GM20431 (cell line): Measurements from ENCODE around the gene CXADR.

Experiments used
- in situ Hi-C: fragments of 300-500 bp; cut with MseI, MboI; formaldehyde crosslinking; loops from one replicate; pipeline ENCODE4 v1.15.0; 2020; ENCODE audit warnings: low sequenced_read_pairs; ENCODE audit not compliant: unreplicated experiment

The CXADR gene

GRCh38 chr21:17583898-17584297 is 71.1 kb downstream of the CXADR start:
- in situ Hi-C loops, result no loop called here

DNA sequence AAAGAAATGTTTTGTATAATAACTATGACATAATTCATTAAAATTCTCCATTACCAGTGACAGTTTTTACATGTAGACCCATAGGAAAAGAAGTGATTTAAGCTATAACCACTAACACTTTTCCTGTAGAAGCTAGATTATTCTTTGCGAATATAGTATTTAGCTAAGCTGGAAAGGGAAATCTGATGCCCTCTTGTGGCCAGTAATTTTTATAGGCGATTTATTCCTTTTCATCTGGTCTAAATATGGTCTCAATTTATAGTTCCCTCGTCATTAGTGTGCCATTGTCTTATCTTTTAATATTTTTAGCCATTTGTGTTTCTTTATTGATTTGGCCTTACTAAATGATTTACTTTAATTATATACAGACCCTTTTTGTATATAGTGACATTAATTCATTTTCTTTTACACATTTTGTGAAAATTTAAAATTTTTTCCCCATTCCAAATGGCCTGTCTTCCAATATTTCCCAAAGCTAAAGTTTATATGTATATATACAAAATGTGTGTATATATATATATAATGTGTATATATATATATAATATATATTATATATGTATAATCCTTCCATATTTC is 73.1 kb downstream of the CXADR start:
- in situ Hi-C loops, result no loop called here

GRCh38 chr21:17590430-17590829 is 77.6 kb downstream of the CXADR start:
- in situ Hi-C loops, result no loop called here

- in situ Hi-C loops, result no loop called here
Measured at GRCh38 chr21:17597680-17598079, 84.8 kb downstream of the CXADR start.

GRCh38 chr21:17598437-17598836 is 85.6 kb downstream of the CXADR start:
- in situ Hi-C loops, result no loop called here

GRCh38 chr21:17602874-17603273 is 90.0 kb downstream of the CXADR start:
- in situ Hi-C loops, result no loop called here

GRCh38 chr21:17607684-17608083 is 94.8 kb downstream of the CXADR start:
- in situ Hi-C loops, result no loop called here

GRCh38 chr21:17609681-17610080 is 96.8 kb downstream of the CXADR start:
- in situ Hi-C loops, result no loop called here

DNA sequence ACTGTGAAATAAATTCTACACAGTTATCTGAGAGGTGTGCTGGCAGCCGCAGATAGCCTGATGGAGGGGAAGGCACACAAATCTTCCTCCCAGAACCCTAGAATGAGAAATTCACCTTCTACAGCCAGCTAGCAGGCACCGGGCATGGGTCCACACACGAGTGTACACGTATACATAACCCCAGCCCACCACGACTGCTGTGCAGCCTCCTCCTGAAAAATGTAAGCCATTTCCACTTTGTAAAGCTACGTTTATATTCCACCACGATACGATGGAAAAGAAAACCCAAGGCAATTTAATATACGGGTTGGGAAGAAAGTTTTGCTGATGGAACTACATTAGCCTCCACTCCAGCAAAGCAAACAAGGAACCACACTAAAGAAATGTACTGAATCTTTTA is 98.1 kb downstream of the CXADR start:
- in situ Hi-C loops, result no loop called here

- in situ Hi-C loops, result no loop called here
Measured at GRCh38 chr21:17611414-17612022, 98.7 kb downstream of the CXADR start.

- in situ Hi-C loops, result no loop called here
Measured at GRCh38 chr21:17612023-17612564, 99.3 kb downstream of the CXADR start.

GRCh38 chr21:17612565-17613241 is 99.9 kb downstream of the CXADR start, which contains the start of gene BTG3:
BTG3 (minus strand) TSS chr21:17612901; CDS start chr21:17609144, 3,757 bp downstream.
- in situ Hi-C loops, result no loop called here

GRCh38 chr21:17613242-17613676 is 100.4 kb downstream of the CXADR start:
- in situ Hi-C loops, result no loop called here

DNA sequence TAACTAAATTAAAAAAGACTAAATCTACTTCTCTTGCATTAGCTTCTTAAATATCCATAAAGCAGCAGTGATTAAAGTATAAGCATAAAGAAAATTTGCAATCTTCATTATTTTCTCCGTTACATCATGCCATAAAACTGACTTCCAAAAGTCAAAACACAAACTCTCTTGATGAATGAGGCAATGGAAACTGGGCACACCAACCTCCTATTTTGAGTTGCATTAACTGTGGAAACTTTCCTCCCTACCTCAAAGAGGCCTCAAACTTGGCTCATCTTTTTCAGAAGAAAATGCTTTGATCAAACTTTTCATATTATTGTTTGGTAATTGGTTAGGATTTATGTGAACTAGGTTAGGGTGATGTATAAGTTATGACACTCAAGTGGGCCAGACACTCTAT is 104.0 kb downstream of the CXADR start:
- in situ Hi-C loops, result no loop called here

- in situ Hi-C loops, result no loop called here
Measured at GRCh38 chr21:17622018-17622417, 109.2 kb downstream of the CXADR start.

DNA sequence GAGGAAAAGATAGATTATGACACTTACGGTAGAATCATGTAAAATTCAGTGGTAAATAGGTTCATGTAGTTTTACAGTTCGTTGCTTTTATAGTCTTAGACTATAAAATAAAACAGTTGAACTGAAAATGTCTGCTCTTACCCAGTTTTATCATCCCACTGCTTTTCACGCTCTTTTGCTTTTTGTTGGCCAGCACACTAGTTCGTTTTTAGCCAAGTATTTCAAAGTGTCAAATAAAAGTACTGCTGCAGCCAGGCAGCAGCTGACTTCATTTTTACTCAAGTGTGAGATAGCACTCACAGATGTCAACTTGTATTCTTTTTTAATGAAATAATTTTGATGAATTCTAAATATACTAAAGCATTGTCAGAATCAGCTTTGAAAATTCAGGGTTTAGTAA is 118.4 kb downstream of the CXADR start:
- in situ Hi-C loops, result no loop called here

GRCh38 chr21:17636711-17637110 is 123.9 kb downstream of the CXADR start:
- in situ Hi-C loops, result no loop called here

DNA sequence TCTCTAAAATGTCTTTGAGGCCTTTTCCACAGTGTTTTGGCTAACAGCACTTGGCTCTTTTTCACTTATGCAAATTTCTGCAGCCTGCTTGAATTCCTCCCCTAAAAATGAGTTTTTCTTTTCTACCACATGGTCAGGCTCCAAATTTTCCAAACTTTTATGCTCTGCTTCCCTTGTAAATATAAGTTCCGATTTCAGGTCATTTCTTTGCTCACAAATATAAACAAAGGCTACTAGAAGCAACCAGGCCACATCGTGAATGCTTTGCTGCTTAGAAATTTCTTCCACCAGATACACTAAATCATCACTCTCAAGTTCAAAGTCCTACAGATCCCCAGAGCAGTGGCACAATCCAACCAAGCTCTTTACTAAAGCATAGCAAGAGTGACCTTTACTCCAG is 128.0 kb downstream of the CXADR start:
- in situ Hi-C loops, result no loop called here
